ENCODE data around the gene KRTAP26-1. TPM values are rescaled to one million over a fixed set of nuclear protein-coding genes. Genes with fewer than 3 reads are reported as not detected.

KRTAP26-1 gene, protein sequence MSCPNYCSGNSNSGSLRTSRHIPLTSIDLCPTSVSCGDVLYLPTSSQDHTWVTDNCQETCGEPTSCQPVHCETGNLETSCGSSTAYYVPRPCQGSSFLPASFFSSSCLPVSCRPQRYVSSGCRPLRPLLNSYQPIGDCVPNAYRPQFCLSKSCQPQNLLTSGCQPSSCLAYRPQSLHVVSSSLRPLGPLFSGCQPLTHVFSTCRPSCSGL
- total RNA-seq = not detected in 2 replicates

DNA sequence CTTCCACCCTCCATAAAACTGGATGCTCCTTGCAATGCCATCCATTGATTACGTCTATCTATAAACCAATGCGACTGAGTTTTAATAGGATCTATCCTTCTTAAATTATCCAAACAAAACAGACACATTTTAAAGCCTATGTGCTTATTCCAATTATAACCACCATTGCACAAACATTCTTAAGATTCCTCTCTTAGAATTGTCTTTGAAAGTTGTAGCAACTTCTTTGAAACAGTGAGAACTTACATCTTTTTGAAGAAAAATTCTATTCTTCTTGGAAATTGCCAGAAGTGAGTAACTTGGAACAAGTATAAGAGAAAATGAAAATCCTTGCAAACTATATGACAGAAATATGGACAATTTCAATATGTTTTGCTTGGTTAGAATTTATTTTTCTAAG, at the start of gene KRTAP26-1:
Gene KRTAP26-1 (minus strand): TSS at position 101 of the 400 bp plus-strand sequence. CDS start 280 bp downstream, outside the sequence.
- no peaks in the 10 kb centered on the region for H3K36me3 Mint-ChIP-seq (ENCODE audit: low read depth)

DNA sequence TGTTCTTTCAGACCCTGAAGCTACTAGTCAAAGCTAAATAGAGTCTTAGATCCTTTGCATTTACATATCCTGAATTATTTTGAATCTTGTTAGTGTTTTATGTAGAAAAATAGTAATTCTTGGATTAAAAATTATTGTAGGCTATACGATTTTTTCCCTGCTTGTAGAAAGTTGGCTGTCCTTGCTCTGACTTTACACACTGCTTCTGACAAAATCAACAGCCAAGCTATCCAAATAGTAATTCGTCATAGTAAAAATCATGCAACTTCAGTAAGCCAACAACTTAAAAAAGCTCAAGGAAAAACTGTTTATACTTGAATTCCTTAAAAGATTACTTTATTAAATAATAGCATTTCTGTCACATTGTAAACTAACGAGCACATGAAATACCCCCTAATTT, 35.8 kb upstream of the KRTAP26-1 start:
- no peaks in the 10 kb centered on the region for H3K27me3 Mint-ChIP-seq
- intact Hi-C loops (cut with micrococcal nuclease) = no loop called here
- no peaks in the 10 kb centered on the region for H3K4me1 Mint-ChIP-seq
- DNase-seq (no peak), ATAC-seq (ENCODE audit: low read depth) (no peak)
- H3K27ac Mint-ChIP-seq = no peak overlapping the region
- POLR2A ChIA-PET = no interaction called here
- H3K4me3 Mint-ChIP-seq = no peak overlapping the region
- CTCF ChIA-PET = no interaction called here
- peaks cover 2% of the 10 kb centered on the region for H3K9me3 Mint-ChIP-seq
- TF ChIP-seq, protein P1, sequence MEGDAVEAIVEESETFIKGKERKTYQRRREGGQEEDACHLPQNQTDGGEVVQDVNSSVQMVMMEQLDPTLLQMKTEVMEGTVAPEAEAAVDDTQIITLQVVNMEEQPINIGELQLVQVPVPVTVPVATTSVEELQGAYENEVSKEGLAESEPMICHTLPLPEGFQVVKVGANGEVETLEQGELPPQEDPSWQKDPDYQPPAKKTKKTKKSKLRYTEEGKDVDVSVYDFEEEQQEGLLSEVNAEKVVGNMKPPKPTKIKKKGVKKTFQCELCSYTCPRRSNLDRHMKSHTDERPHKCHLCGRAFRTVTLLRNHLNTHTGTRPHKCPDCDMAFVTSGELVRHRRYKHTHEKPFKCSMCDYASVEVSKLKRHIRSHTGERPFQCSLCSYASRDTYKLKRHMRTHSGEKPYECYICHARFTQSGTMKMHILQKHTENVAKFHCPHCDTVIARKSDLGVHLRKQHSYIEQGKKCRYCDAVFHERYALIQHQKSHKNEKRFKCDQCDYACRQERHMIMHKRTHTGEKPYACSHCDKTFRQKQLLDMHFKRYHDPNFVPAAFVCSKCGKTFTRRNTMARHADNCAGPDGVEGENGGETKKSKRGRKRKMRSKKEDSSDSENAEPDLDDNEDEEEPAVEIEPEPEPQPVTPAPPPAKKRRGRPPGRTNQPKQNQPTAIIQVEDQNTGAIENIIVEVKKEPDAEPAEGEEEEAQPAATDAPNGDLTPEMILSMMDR (IDR thresholded peaks at IDR 0.05) = no peak
- no peaks in the 10 kb centered on the region for H3K36me3 Mint-ChIP-seq (ENCODE audit: low read depth)

More for the DNA sequence above, at the start of gene KRTAP26-1:
- no peaks in the 10 kb centered on the region for H3K27me3 Mint-ChIP-seq
- DNase-seq = no peak
- ATAC-seq (ENCODE audit: low read depth) = no peak
- POLR2A ChIA-PET = no interaction called here
- no peak within 1 kb of the TSS for H3K4me3 Mint-ChIP-seq
- H3K27ac Mint-ChIP-seq = no peak within 1 kb of the TSS
- H3K4me1 Mint-ChIP-seq = no peaks in the 10 kb centered on the region
- TF ChIP-seq, protein P1 (IDR thresholded peaks at IDR 0.05) = no peak
- peaks cover 7% of the 10 kb centered on the region for H3K9me3 Mint-ChIP-seq
- intact Hi-C loops (cut with micrococcal nuclease) = no loop called here
- CTCF ChIA-PET = no interaction called here

DNA sequence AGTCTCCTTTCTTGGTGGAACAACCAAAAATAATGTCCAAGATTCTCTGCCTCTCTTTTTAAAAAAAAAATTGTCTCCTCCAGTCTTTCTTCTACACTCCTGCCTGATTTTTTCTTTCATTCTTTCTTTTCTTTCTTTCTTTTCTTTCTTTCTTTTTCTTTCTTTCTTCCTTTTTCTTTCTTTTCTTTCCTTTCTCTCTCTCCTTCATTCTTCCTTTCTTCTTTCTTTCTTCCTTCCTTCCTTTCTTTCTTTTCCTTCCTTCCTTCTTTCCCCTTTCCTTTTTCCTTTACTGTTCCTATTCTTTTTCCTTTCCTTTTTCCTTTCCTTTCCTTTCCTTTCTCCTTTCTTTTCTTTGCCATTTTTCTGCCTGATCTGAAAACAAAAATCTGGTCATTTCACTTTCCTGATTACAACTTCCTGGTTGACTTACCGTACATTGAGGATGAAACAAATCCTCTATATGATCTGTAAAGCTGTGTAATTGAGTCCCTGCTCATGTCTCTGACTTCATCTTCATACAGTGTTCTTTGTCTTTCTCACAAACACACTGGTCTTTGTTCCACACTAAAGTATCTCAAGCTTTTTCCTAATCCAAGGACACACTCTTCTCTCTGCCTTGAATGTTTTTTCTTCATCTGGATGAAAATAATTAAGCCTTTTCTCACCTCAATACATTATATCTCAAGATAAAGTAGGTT, 34.3 kb upstream of the KRTAP26-1 start:
- DNase-seq (no peak), ATAC-seq (ENCODE audit: low read depth) (no peak)
- Mint-ChIP-seq H3K9me3 (peaks cover 6% of the 10 kb centered on the region), H3K27ac (no peak overlapping the region), H3K4me3 (no peak overlapping the region), H3K4me1 (no peaks in the 10 kb centered on the region), H3K27me3 (no peaks in the 10 kb centered on the region), H3K36me3 (ENCODE audit: low read depth) (no peaks in the 10 kb centered on the region)
- intact Hi-C loops (cut with micrococcal nuclease) = no loop called here
- POLR2A ChIA-PET = no interaction called here
- CTCF ChIA-PET = no interaction called here
- TF ChIP-seq, protein P1 (IDR thresholded peaks at IDR 0.05) = no peak

DNA sequence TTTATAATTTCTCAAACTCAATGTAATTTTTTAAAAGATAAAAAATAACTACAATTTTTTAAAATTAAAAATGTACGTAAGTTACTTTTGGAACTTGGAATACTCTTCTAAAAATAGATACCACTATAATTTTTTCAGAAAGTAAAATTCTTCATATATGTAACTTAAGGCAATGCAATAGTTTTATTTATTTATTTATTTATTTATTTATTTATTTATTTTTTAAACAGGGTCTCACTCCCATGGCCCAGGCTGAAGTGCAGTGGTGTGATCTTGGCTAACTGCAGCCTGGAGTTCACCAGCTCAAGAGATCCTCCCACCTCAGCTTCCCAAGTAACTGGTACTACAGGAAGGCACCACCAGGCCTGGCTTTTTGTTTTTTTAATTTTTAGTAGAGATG, 31.4 kb upstream of the KRTAP26-1 start:
- no peak overlapping the region for H3K27ac Mint-ChIP-seq
- TF ChIP-seq, protein P1 (IDR thresholded peaks at IDR 0.05) = no peak
- peaks cover 6% of the 10 kb centered on the region for H3K9me3 Mint-ChIP-seq
- no peak overlapping the region for H3K4me3 Mint-ChIP-seq
- intact Hi-C loops (cut with micrococcal nuclease) = no loop called here
- ATAC-seq (ENCODE audit: low read depth) (no peak), DNase-seq (no peak)
- POLR2A ChIA-PET = no interaction called here
- CTCF ChIA-PET = no interaction called here
- H3K4me1 Mint-ChIP-seq = no peaks in the 10 kb centered on the region
- no peaks in the 10 kb centered on the region for H3K27me3 Mint-ChIP-seq
- H3K36me3 Mint-ChIP-seq (ENCODE audit: low read depth) = no peaks in the 10 kb centered on the region

DNA sequence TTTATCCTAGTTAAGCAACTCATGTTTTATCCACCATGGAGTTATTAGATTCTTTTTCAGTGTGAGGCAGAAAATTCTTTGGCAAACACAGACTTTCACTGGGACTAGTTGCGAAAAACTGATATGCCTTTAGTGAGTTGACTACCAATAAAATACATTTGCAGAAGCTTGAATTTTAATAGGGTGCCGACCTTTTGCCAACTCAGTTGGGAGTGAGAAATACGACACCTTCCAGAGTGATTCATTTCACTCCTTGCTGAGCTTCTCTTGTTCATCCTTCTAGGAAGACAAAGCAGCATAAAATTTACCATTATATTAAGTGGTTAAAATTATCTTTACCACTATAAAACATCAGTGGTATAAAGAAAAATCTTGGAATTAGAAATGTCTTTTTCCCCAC, 29.5 kb upstream of the KRTAP26-1 start:
- no peaks in the 10 kb centered on the region for H3K36me3 Mint-ChIP-seq (ENCODE audit: low read depth)
- H3K27me3 Mint-ChIP-seq = no peaks in the 10 kb centered on the region
- H3K4me3 Mint-ChIP-seq = no peak overlapping the region
- TF ChIP-seq, protein P1 (IDR thresholded peaks at IDR 0.05) = no peak
- H3K4me1 Mint-ChIP-seq = no peaks in the 10 kb centered on the region
- DNase-seq (no peak), ATAC-seq (ENCODE audit: low read depth) (no peak)
- ChIA-PET CTCF (no interaction called here), POLR2A (no interaction called here)
- intact Hi-C loops (cut with micrococcal nuclease) = no loop called here
- H3K27ac Mint-ChIP-seq = no peak overlapping the region
- H3K9me3 Mint-ChIP-seq = peaks cover 6% of the 10 kb centered on the region
